ENCODE measurements around the gene WFDC6. TPM values are rescaled to one million over a fixed set of nuclear protein-coding genes. Genes with fewer than 3 reads are reported as not detected.

WFDC6 gene
- polyA plus RNA-seq, 1 donor (not counting 4 experiments of a cell fraction or from before 2014, with no cell fraction given) = not detected

GRCh38 chr20:45564760-45565276 is 25.5 kb upstream of the WFDC6 start:
- Histone ChIP-seq H4K20me1 (ENCODE audit: control insufficient read depth, extremely low read depth, insufficient read depth, low read length) (no peaks in the 10 kb centered on the region), H3K36me3 (ENCODE audit: control insufficient read depth in 2 of 2, extremely low read depth in 1 of 2, insufficient read depth in 2 of 2, low read length in 2 of 2) (no peaks in the 10 kb centered on the region), H3K9me3 (ENCODE audit: control insufficient read depth, low read depth, low read length) (no peaks in the 10 kb centered on the region), H3K9ac (ENCODE audit: control insufficient read depth, extremely low read depth, insufficient read depth, low read length) (no peak overlapping the region), H3K27me3 (ENCODE audit: control insufficient read depth, extremely low read depth, insufficient read depth, low read length) (no peaks in the 10 kb centered on the region), H3K27ac (ENCODE audit: control insufficient read depth, insufficient read depth, low read length) (no peak overlapping the region), H3K4me2 (ENCODE audit: control insufficient read depth, extremely low read depth, insufficient read depth, low read depth, low read length) (no peak overlapping the region), H3K4me1 (ENCODE audit: control insufficient read depth, extremely low read depth, insufficient read depth, low read length) (no peaks in the 10 kb centered on the region), H3K4me3 (ENCODE audit: control insufficient read depth in 2 of 3, extremely low read depth in 1 of 3, insufficient read depth in 2 of 3, low read depth in 1 of 3, low read length in 3 of 3) (no peak overlapping the region), H3K9me1 (ENCODE audit: control insufficient read depth, extremely low read depth, insufficient read depth, low read length) (no peaks in the 10 kb centered on the region), H3K79me2 (ENCODE audit: control insufficient read depth, insufficient read depth, low read length) (no peaks in the 10 kb centered on the region), H2AFZ (ENCODE audit: control insufficient read depth, low read length) (no peak overlapping the region)
- FAIRE-seq = no peak
- TF ChIP-seq CTCF (optimal IDR thresholded peaks at IDR 0.05 in 1 of 3, IDR thresholded peaks at IDR 0.05 in 1 of 3, conservative IDR thresholded peaks at IDR 0.05 in 1 of 3; ENCODE audit: extremely low read depth in 1 of 3, insufficient read depth in 2 of 3, low read length in 3 of 3) = no peak
- no peak for TF ChIP-seq EZH2 (IDR thresholded peaks at IDR 0.05; ENCODE audit: low read length)
- dilution Hi-C loops (cut with MboI; ENCODE audit: extremely low pct_ligation_motif_present, low sequenced_read_pairs) = no loop called here
- no peak for DNase-seq (ENCODE audit: low read depth, low spot score)

GRCh38 chr20:45555198-45555597 is 15.9 kb upstream of the WFDC6 start:
- DNase-seq (ENCODE audit: low read depth, low spot score) (no peak), FAIRE-seq (no peak)
- Histone ChIP-seq H3K9ac (ENCODE audit: control insufficient read depth, extremely low read depth, insufficient read depth, low read length) (no peak overlapping the region), H4K20me1 (ENCODE audit: control insufficient read depth, extremely low read depth, insufficient read depth, low read length) (no peaks in the 10 kb centered on the region), H3K4me3 (ENCODE audit: control insufficient read depth in 2 of 3, extremely low read depth in 1 of 3, insufficient read depth in 2 of 3, low read depth in 1 of 3, low read length in 3 of 3) (no peak overlapping the region), H3K27me3 (ENCODE audit: control insufficient read depth, extremely low read depth, insufficient read depth, low read length) (peaks cover 4% of the 10 kb centered on the region), H2AFZ (ENCODE audit: control insufficient read depth, low read length) (no peak overlapping the region), H3K9me3 (ENCODE audit: control insufficient read depth, low read depth, low read length) (no peaks in the 10 kb centered on the region), H3K79me2 (ENCODE audit: control insufficient read depth, insufficient read depth, low read length) (no peaks in the 10 kb centered on the region), H3K9me1 (ENCODE audit: control insufficient read depth, extremely low read depth, insufficient read depth, low read length) (no peaks in the 10 kb centered on the region), H3K36me3 (ENCODE audit: control insufficient read depth in 2 of 2, extremely low read depth in 1 of 2, insufficient read depth in 2 of 2, low read length in 2 of 2) (no peaks in the 10 kb centered on the region), H3K27ac (ENCODE audit: control insufficient read depth, insufficient read depth, low read length) (no peak overlapping the region), H3K4me1 (ENCODE audit: control insufficient read depth, extremely low read depth, insufficient read depth, low read length) (no peaks in the 10 kb centered on the region), H3K4me2 (ENCODE audit: control insufficient read depth, extremely low read depth, insufficient read depth, low read depth, low read length) (no peak overlapping the region)
- TF ChIP-seq CTCF (optimal IDR thresholded peaks at IDR 0.05 in 1 of 3, IDR thresholded peaks at IDR 0.05 in 1 of 3, conservative IDR thresholded peaks at IDR 0.05 in 1 of 3; ENCODE audit: extremely low read depth in 1 of 3, insufficient read depth in 2 of 3, low read length in 3 of 3) = no peak
- no peak for TF ChIP-seq EZH2 (IDR thresholded peaks at IDR 0.05; ENCODE audit: low read length)
- dilution Hi-C loops (cut with MboI; ENCODE audit: extremely low pct_ligation_motif_present, low sequenced_read_pairs) = no loop called here

Measured in keratinocyte (primary cell).